ENCODE measurements around the gene C3orf49.

Gene C3orf49

GRCh38 chr3:63892773-63893352, 73.8 kb downstream of the C3orf49 start:
- DNase-seq, result no peak

DNA sequence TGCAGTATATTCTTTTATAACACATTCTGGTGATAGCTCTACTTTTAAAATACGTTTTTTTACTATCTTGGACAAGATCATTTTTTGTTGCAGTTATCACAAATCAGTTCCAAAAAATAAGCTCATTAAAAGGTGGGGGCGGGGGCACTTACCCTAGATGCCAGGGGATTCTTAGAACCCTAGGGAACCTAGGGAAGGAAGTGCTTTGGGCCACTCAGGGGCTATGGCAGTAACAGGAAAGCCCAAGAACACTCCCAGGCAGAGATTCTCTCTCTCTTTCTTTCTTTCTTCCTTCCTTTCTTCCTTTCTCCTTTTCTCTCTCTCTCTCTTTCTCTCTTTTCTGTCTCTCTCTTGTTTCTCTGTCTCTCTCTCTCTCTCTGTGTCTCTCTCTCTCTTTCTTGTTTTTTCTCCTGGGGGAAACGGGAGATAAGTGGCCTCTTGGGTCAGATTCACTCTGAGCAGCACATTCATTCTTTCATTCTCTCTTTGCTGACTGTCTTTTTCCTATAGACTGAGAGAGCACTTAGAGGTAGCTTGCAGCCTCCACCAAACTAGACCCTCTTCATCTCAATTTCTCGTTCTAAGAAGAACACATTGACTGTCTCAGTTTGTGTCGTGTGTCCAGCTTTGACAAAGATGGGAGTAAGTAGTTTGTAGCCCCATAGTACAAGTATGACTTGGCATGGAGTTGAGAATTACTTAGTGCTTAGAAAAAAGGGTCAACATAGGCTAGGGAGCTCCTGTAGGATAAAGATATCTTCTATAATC, 76.5 kb downstream of the C3orf49 start:
- no peak for DNase-seq

DNA sequence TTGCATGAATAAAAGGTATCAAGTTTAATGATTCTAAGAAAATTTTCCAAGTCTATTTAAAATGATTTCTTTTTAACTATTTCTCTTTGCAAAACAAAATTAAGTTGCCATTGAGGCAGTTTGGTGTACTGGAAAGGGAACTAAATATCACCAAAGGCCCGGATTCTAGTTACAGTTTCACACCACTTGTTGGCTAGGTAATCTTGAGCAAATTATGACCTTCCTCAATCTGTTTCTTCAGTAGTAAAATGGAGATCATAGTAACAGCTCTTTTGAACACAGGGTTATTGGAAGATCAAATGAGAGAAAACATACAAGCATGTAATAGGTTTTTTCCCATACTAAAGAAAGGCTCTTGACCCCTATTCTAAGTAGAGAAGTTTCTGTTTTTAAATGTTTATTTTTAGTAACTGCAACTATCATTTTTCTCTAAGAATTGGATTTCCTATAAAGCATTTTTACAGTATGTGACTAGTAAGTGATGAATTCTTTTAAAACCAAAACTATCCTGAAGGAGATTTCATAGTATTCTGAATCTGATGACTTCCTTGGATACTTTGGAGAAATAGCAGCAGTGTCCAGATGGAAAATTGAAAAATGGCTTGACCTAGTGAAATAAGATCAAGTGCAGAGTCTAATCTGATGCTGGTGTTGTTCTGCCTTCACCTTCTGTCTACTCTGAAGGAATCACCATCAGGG, 77.4 kb downstream of the C3orf49 start:
- no peak for DNase-seq

Measured in CD4-positive, alpha-beta T cell treated with Interferon gamma for 1 hour (primary cell).